HG03103 (cell line): Measurements from ENCODE around the gene TMEM91.

ENCODE experiments used
- ATAC-seq: cut with Tn5 transposase; IDR thresholded peaks from one replicate; pipeline ENCODE4 v1.9.1; 2021; ENCODE audit warnings: low read depth; ENCODE audit not compliant: unreplicated experiment

The TMEM91 gene

GRCh38 chr19:41427647-41428480 lies 51.5 kb downstream of the TMEM91 start:
- no peak for ATAC-seq

GRCh38 chr19:41428481-41428859 lies 52.1 kb downstream of the TMEM91 start:
- no peak for ATAC-seq

- ATAC-seq = no peak
Observed at GRCh38 chr19:41430922-41431321, 54.6 kb downstream of the TMEM91 start.

- ATAC-seq = no peak
Observed at GRCh38 chr19:41431426-41432386, 55.4 kb downstream of the TMEM91 start.

GRCh38 chr19:41433171-41433570 lies 56.8 kb downstream of the TMEM91 start:
- no peak for ATAC-seq
